COLO829 (cell line): ENCODE results near the gene UBE2D4.
"Not testable (repeated sequence)": the region's sequence is repeated elsewhere in the genome, so short reads cannot be mapped to it uniquely, and the experiment has no call there.

Experiments
- DNase-seq: peaks from one replicate; pipeline ENCODE4 v3.0.0; 2012; ENCODE audit warnings: low spot score

Gene UBE2D4

GRCh38 chr7:43925984-43926797 is at the start of gene UBE2D4:
UBE2D4 (plus strand) TSS chr7:43926436; CDS start chr7:43926533, 97 bp downstream.
- peak; percentile 73 for DNase-seq

- DNase-seq = no peak
These were observed 49.1 kb upstream of the UBE2D4 start for GRCh38 chr7:43876976-43877745.

- no peak for DNase-seq
These were observed 48.0 kb upstream of the UBE2D4 start for GRCh38 chr7:43877968-43878864.

- no peak for DNase-seq
These were observed 47.4 kb upstream of the UBE2D4 start for GRCh38 chr7:43878867-43879266.

GRCh38 chr7:43879477-43879876 is 46.8 kb upstream of the UBE2D4 start:
- no peak for DNase-seq

- no peak for DNase-seq
These were observed 45.6 kb upstream of the UBE2D4 start for GRCh38 chr7:43880596-43880995.

- DNase-seq = no peak
These were observed 42.0 kb upstream of the UBE2D4 start for GRCh38 chr7:43884209-43884608.

GRCh38 chr7:43884617-43885016 is 41.6 kb upstream of the UBE2D4 start:
- DNase-seq = no peak

- no peak for DNase-seq
These were observed 37.0 kb upstream of the UBE2D4 start for GRCh38 chr7:43888993-43889945.

- DNase-seq = no peak
These were observed 35.8 kb upstream of the UBE2D4 start for GRCh38 chr7:43890468-43890867.

- DNase-seq = no peak
These were observed 34.9 kb upstream of the UBE2D4 start for GRCh38 chr7:43891069-43891955.

- no peak for DNase-seq
These were observed 30.3 kb upstream of the UBE2D4 start for GRCh38 chr7:43895847-43896415.

- not testable (repeated sequence) for DNase-seq
These were observed 27.7 kb upstream of the UBE2D4 start for GRCh38 chr7:43898571-43898970.

- DNase-seq = no peak
These were observed 23.6 kb upstream of the UBE2D4 start for GRCh38 chr7:43902542-43903054.

- no peak for DNase-seq
These were observed 21.6 kb upstream of the UBE2D4 start for GRCh38 chr7:43904533-43905208.

GRCh38 chr7:43905209-43905946 is 20.9 kb upstream of the UBE2D4 start:
- DNase-seq = peak; percentile 31

GRCh38 chr7:43905956-43906330 is 20.3 kb upstream of the UBE2D4 start:
- peak; percentile 32 for DNase-seq

- peak; percentile 54 for DNase-seq
These were observed 19.8 kb upstream of the UBE2D4 start, which contains the start of gene URGCP for GRCh38 chr7:43906331-43907010. URGCP (minus strand) TSS chr7:43906596; CDS start chr7:43906575, 21 bp downstream.
